ENCODE results near the gene FAM13C.

FAM13C gene

DNA sequence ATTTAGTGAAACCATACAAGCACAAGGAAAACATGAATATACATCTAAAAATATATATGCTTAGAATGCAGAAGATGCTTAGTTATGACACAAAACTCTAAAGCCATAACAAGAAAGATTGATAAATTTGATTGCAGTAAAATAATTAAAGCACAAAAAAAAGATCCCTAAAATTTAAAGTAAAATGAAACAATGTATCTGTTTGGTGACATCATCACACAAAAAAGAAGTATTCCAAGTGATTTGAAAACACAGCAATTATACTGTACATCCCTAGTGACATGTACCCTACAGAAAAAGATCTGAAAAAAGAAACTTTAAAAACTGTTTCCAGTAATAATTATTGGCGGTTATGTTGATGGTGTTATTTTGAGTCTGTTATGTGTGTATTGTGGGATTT is 148.2 kb downstream of the FAM13C start:
- TF ChIP-seq TCF12 (IDR thresholded peaks at IDR 0.05; ENCODE audit: low read depth) (no peak), ZBTB7A (IDR thresholded peaks at IDR 0.05; ENCODE audit: low read depth) (no peak)

DNA sequence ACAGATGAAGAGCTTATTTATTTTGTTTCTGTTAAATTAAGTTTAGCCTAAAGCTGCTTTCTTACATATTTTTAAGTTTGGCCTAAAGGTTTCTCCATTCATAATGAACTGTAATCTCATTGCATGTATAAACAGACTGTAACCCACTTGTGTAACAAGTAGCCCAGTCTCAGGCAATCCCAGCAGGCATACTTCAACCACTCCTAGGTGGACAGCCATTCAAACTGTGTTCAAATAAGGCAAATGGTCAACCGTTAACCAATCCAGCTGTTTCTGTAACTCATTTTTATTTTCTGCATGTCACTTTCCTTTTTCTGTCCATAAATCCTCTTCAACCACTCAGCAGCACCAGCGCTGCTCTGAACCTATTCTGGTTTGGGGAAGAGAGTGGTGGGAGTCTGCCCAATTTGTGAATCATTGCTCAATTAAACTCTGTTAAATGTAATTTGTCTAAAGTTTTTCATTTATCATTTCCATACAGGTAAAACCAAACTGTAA is 150.0 kb downstream of the FAM13C start:
- TF ChIP-seq FOXM1 (IDR thresholded peaks at IDR 0.05; ENCODE audit: borderline replicate concordance, low read depth) = no peak
- TF ChIP-seq EGR1 (IDR thresholded peaks at IDR 0.05) = no peak
- no peak for TF ChIP-seq RAD21 (IDR thresholded peaks at IDR 0.05; ENCODE audit: low read depth)
- TF ChIP-seq CEBPB (IDR thresholded peaks at IDR 0.05) = no peak
- TF ChIP-seq TAF1 (IDR thresholded peaks at IDR 0.05; ENCODE audit: low read depth) = no peak
- no peak for TF ChIP-seq EP300 (IDR thresholded peaks at IDR 0.05; ENCODE audit: borderline replicate concordance)
- TF ChIP-seq NFIC (IDR thresholded peaks at IDR 0.05) = no peak
- TF ChIP-seq, protein P1, sequence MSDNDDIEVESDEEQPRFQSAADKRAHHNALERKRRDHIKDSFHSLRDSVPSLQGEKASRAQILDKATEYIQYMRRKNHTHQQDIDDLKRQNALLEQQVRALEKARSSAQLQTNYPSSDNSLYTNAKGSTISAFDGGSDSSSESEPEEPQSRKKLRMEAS (IDR thresholded peaks at IDR 0.05) = no peak
- TF ChIP-seq YY1 (IDR thresholded peaks at IDR 0.05; ENCODE audit: low read depth) = no peak
- no peak for TF ChIP-seq USF1 (IDR thresholded peaks at IDR 0.05)
- TF ChIP-seq TCF12 (IDR thresholded peaks at IDR 0.05; ENCODE audit: low read depth) = no peak
- TF ChIP-seq CREB1 (IDR thresholded peaks at IDR 0.05; ENCODE audit: low read depth) = no peak

DNA sequence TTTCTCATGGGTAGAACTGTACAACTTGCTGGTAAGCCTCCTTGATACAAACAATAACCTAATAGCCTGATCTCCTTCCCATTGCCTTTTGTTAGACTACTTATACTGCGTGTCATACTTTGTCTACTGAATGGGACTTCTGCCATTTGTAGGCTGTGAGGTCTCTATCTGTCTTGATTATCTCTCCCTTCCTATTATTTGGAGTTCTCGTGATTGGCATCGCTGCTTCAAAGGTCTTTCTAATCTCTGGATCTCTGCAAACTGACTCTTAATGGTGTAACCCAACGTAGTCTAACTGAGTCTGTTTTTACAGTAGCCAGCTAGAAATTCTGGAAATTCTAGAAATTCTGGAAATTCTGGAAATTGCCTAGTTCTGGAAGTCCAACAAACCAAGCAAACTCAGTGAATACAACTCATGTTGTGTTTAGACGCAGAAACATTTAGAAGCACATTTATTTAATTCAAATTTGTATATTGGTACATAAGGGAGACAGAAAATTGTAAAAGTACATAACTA is 156.1 kb downstream of the FAM13C start:
- TF ChIP-seq TAF1 (IDR thresholded peaks at IDR 0.05; ENCODE audit: low read depth) = no peak
- no peak for TF ChIP-seq RAD21 (IDR thresholded peaks at IDR 0.05; ENCODE audit: low read depth)
- TF ChIP-seq, protein P1 (IDR thresholded peaks at IDR 0.05) = no peak
- no peak for TF ChIP-seq YY1 (IDR thresholded peaks at IDR 0.05; ENCODE audit: low read depth)
- TF ChIP-seq TCF12 (IDR thresholded peaks at IDR 0.05; ENCODE audit: low read depth) = no peak
- no peak for TF ChIP-seq USF1 (IDR thresholded peaks at IDR 0.05)
- no peak for TF ChIP-seq CREB1 (IDR thresholded peaks at IDR 0.05; ENCODE audit: low read depth)

All from Ishikawa (cell line).